ENCODE measurements around the gene NHSL2. TPM values are rescaled to one million over a fixed set of nuclear protein-coding genes. Genes with fewer than 3 reads are reported as not detected.

NHSL2 gene
- total RNA-seq, 2 donors from 2014 or later: 32.4 to 46.1 TPM

DNA sequence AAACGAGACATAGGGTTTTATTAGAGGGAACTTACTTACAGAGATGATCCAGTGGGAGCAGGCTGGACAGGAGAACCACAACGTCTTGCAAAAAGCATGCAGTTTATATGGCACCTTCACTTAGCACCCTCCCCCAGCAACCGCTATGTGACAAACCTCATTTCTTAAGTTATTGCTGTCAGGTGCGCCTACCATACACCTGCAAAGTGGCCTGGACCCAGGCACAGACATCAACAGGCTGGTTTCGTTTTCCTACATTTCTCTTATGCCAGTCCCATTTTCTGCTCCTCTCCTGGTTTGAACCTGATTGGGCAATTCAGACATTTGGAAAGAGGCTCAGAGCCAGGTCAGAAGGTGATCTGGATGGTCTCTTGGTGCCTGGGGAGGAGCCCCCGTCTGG is 202.8 kb downstream of the NHSL2 start:
- no peak for DNase-seq (ENCODE audit: low spot score)
- intact Hi-C loops (cut with DNase I): no loop called here

GRCh38 chrX:72114306-72114705 is 203.7 kb downstream of the NHSL2 start:
- intact Hi-C loops (cut with DNase I): loop anchor here in 1 of 2 donors (2.0 kb wide), 1 partner anchor 72 kb away; no protein-coding TSS in a partner anchor
- DNase-seq (ENCODE audit: low spot score): no peak

DNA sequence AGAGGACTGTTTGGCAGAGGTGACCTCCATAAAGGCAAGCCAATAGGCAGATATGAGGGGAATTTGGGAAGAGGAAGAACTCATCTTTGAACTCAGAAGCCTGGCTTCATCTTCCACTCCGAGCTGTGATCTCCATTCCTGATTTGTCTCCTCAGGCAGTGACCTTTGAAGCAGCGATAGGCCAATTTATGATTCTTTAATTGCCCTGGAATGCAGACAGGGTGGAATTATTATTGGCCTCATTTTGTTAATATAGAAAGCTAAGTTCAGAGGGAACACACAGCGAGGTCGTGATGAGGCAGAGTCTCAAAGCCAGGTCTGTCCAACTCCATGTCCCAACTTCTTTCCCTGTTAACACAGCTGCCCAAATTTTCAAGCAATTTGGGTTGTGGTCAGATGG is 204.2 kb downstream of the NHSL2 start:
- intact Hi-C loops (cut with DNase I): loop anchor here in 1 of 2 donors (2.0 kb wide), 1 partner anchor 72 kb away; no protein-coding TSS in a partner anchor
- DNase-seq (ENCODE audit: low spot score): no peak

DNA sequence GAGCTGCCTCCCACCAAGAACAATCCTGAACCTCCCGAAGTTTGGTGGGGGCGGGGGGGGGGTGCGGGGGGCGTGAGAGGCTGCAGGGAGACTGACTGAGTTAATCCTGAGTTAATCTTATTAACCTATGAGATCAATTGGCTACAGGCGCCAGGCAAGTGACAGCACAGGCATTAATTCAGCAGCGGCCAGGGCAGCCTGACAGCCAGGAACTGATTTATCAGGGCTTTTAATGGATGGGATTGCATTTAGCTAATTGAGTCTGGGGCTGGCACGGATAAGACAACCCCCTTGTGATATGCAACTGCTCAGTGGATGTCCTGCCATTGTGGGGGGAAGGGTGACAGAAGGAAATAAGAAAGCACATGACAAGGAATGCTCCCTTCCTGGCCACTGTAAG is 204.7 kb downstream of the NHSL2 start:
- intact Hi-C loops (cut with DNase I): loop anchor here in 1 of 2 donors (2.0 kb wide), 1 partner anchor 73 kb away; no protein-coding TSS in a partner anchor
- no peak for DNase-seq (ENCODE audit: low spot score)

DNA sequence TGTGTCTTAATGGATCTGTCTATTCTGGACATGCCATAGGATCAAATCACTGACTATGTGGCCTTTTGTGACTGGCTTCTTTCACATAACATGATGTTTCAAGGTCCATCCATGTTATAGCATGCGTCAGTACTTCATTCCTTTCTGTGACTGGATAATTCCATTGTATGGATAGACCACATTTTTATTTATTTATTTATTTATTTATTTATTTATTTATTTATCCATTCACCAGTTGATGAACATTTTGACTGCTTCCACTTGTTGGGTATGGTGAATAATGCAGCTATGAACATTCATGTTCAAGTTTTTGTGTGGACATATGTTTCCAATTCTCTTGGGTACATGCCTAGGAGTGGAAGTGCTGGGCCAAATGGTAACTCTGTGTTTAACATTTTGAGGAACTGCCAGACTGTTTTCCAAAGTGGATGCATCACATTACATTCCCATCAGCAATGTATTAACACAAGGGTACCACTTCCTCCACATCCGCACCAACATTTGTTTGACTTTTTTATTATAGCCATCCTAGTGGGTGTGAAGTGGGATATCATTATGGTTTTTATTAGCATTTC is 207.1 kb downstream of the NHSL2 start:
- intact Hi-C loops (cut with DNase I): no loop called here

GRCh38 chrX:72120837-72121236 is 210.2 kb downstream of the NHSL2 start:
- intact Hi-C loops (cut with DNase I): loop anchor here (5.0 to 10.0 kb wide), 2 partner anchors 94 to 96 kb away; no protein-coding TSS in a partner anchor
- DNase-seq (ENCODE audit: low spot score): no peak

More for the DNA sequence above, 207.1 kb downstream of the NHSL2 start:
- DNase-seq (ENCODE audit: low spot score): no peak

GRCh38 chrX:72121383-72121782 is 210.7 kb downstream of the NHSL2 start:
- DNase-seq (ENCODE audit: low spot score): peak; percentile 90
- intact Hi-C loops (cut with DNase I): loop anchor here (5.0 to 10.0 kb wide), 2 partner anchors 94 to 97 kb away; no protein-coding TSS in a partner anchor

DNA sequence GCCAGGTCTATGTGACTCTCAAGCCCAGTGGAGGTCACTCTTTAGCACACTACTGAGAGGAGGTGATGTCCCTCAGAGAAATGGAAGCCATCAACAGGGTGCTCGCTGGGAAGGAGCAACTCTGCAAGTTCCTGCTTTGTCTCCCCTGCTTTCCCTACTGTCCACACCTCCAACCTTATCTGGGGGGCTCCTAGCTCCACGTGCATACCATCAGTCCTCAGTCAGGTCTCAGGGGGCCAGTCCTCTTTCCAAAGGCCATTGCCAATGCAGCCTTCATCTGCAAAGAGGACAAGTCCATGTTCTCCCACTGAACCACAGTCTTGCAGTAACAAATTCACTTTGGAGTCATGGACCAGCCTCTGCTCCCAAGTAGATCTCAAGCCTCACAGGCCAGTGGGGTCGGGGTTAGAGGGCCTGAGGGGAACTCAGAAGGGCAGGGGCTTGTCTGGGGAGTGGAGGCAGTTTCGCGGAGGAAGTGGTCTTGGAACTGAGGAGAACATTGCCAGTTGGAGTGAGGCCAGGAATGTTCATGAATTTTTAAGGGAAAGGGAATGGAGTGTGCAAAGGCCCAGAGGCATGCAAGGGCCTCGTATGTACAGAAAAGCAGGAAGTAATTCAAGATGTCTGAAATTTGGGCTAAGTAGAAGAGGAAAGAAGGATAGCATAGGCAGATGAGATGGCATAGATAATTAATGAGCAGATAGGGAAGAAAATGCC is 212.1 kb downstream of the NHSL2 start:
- intact Hi-C loops (cut with DNase I): loop anchor here (5.0 to 10.0 kb wide), 2 partner anchors 95 to 98 kb away; no protein-coding TSS in a partner anchor
- no peak for DNase-seq (ENCODE audit: low spot score)

DNA sequence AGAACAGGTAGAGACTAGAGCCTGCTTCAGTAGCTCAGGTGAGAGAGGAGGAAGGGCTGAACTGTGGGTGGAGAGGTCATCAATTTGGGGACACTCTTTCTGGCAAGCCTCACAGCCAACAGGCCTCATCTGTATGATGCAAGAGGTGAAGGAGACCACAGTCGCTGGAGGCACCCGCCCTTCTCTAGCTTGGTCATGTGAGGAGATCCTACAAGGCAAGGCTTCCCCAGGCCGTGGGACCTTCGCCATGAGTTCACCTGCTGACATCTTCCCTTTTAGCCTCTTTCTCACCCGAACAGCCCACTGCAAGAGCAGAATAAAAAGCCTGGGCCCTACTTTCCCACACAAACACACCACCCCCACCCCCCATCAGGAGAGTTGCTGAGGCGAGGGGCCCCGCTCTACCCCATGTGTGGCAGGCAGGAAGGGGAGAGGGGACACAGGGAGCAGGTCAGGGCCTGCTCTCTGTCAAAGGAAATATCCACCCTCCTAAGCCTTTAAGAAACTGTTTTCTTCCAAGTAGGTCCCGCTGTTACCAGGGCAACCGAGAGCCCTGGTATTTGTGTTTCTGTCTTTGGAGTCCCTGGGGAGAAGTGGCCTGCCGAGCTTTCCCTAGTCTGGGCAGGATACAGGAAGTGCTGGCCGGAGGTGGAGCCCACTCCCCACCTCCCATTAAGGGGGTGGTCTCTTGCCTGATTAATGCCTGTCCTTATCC is 213.0 kb downstream of the NHSL2 start:
- DNase-seq (ENCODE audit: low spot score): no peak
- intact Hi-C loops (cut with DNase I): loop anchor here (5.0 to 10.0 kb wide), 2 partner anchors 96 to 99 kb away; no protein-coding TSS in a partner anchor

- DNase-seq (ENCODE audit: low spot score): no peak
- intact Hi-C loops (cut with DNase I): loop anchor here (5.0 to 10.0 kb wide), 3 partner anchors 97 to 107 kb away; no protein-coding TSS in a partner anchor
These were observed 214.0 kb downstream of the NHSL2 start for GRCh38 chrX:72124540-72125201.

GRCh38 chrX:72125331-72126047 is 214.8 kb downstream of the NHSL2 start:
- DNase-seq (ENCODE audit: low spot score): no peak
- intact Hi-C loops (cut with DNase I): loop anchor here (5.0 to 10.0 kb wide), 2 partner anchors 101 to 108 kb away; no protein-coding TSS in a partner anchor

DNA sequence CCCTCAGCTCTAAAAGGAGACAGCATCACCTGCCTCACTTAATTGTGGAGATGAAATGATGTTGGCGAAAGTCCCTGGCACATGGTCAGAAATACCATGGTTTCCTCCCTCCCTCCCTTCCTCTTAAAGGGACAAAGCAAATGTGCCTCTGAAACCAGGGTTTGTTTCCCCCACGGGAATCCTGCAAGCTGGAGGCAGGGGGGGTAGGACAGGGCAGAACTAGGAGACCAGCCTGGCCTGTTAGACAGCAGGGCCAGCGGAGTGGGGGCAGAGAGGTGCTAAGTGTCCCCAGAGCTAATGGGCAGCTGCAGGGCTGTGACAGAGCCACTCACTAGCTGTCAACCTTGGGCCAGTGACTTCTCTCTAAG is 215.4 kb downstream of the NHSL2 start:
- intact Hi-C loops (cut with DNase I): loop anchor here (5.0 to 10.0 kb wide), 2 partner anchors 101 to 109 kb away; no protein-coding TSS in a partner anchor
- DNase-seq (ENCODE audit: low spot score): no peak

GRCh38 chrX:72126539-72127140 is 216.0 kb downstream of the NHSL2 start:
- intact Hi-C loops (cut with DNase I): loop anchor here (5.0 to 10.0 kb wide), 2 partner anchors 102 to 109 kb away; no protein-coding TSS in a partner anchor
- DNase-seq (ENCODE audit: low spot score): peak; percentile 95

- intact Hi-C loops (cut with DNase I): loop anchor here (5.0 to 10.0 kb wide), 2 partner anchors 103 to 110 kb away; no protein-coding TSS in a partner anchor
These were observed 216.7 kb downstream of the NHSL2 start for GRCh38 chrX:72127332-72127731.

GRCh38 chrX:72128183-72128834 is 217.7 kb downstream of the NHSL2 start:
- DNase-seq (ENCODE audit: low spot score): no peak
- intact Hi-C loops (cut with DNase I): loop anchor here (5.0 to 10.0 kb wide), 2 partner anchors 104 to 111 kb away; no protein-coding TSS in a partner anchor

More at GRCh38 chrX:72127332-72127731, 216.7 kb downstream of the NHSL2 start:
- no peak for DNase-seq (ENCODE audit: low spot score)

- intact Hi-C loops (cut with DNase I): loop anchor here (5.0 to 10.0 kb wide), 2 partner anchors 104 to 112 kb away; no protein-coding TSS in a partner anchor
These were observed 218.2 kb downstream of the NHSL2 start for GRCh38 chrX:72128881-72129280.

DNA sequence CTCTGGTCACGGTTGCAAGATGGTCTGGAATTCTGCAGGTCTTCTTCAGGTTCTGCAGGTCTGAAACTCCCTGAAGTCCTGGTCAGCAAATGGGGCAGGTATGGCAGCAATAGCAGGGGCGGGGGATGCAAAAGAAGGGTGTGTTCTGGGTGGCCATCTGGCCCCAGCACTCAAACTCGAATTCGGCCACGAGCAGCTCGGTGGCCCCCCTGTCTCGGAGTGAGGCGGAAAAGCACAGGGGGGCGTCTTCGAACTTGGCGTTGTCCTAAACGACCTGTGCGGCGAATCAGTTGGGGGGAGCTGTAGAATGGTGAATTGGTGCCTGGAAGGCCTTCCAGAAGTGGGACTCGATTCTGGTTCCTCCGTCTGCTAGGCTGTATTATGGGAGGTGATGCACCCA is 219.0 kb downstream of the NHSL2 start:
- intact Hi-C loops (cut with DNase I): loop anchor here (5.0 to 10.0 kb wide), 2 partner anchors 105 to 112 kb away; no protein-coding TSS in a partner anchor
- DNase-seq (ENCODE audit: low spot score): no peak

More at GRCh38 chrX:72128881-72129280, 218.2 kb downstream of the NHSL2 start:
- DNase-seq (ENCODE audit: low spot score): no peak
